Naive thymus-derived CD4-positive, alpha-beta T cell (primary cell): Measurements from ENCODE around the gene CADM1. TPM values are rescaled to one million over a fixed set of nuclear protein-coding genes. Genes with fewer than 3 reads are reported as not detected.

Experiments used
- ATAC-seq: fragments of 150-1000 bp; cut with Tn5 transposase; 2 replicates; pipeline ENCODE4 v1.10.0; 2021; ENCODE audit warnings: mild to moderate bottlenecking, moderate library complexity
- CTCF ChIA-PET: fragments of 350-600 bp; sonication (Branson Sonifier 250); formaldehyde crosslinking; loops from one replicate; lab custom pipeline; 2021; ENCODE audit warnings: antibody characterized with exemption; lab: Charles Lee
- POLR2A ChIA-PET: fragments of 350-600 bp; sonication (Branson Sonifier 250); formaldehyde crosslinking; loops from one replicate; lab custom pipeline; 2021; ENCODE audit warnings: antibody characterized with exemption, inconsistent platforms; lab: Charles Lee
- DNase-seq, 9 donors: peaks; one replicate each; pipeline versions ENCODE4 v3.0.0 to v3.0.0-alpha.2; 2020 to 2022; ENCODE audit warnings: mixed read lengths in 1 of 9
- H3K27ac ChIP-seq: one replicate; pipeline ENCODE4 v1.7.0; 2013; ENCODE audit warnings: mild to moderate bottlenecking, low read depth, low read length, moderate library complexity
- H3K27me3 ChIP-seq, 2 donors: one replicate each; pipeline ENCODE4 v1.7.0; 2013; ENCODE audit warnings: low read length in 2 of 2, mild to moderate bottlenecking in 2 of 2, moderate library complexity in 2 of 2; ENCODE audit not compliant: control insufficient read depth in 2 of 2, insufficient read depth in 2 of 2
- H3K36me3 ChIP-seq, 3 experiments: 1 replicate in 2 of 3; 2 replicates in 1 of 3; pipeline ENCODE4 v1.7.0; 2013; ENCODE audit warnings: low read length in 3 of 3, mild to moderate bottlenecking in 3 of 3, moderate library complexity in 1 of 3; ENCODE audit not compliant: insufficient read depth in 3 of 3, control insufficient read depth in 2 of 3
- H3K4me1 ChIP-seq, 2 donors: one replicate each; pipeline ENCODE4 v1.7.0; 2013; ENCODE audit warnings: low read length in 2 of 2, mild to moderate bottlenecking in 2 of 2, moderate library complexity in 1 of 2; ENCODE audit not compliant: control insufficient read depth in 2 of 2, insufficient read depth in 2 of 2
- H3K4me3 ChIP-seq: 2 replicates; pipeline ENCODE4 v1.7.0; 2013; ENCODE audit warnings: mild to moderate bottlenecking, low read length
- H3K9me3 ChIP-seq, 3 experiments: 1 replicate in 2 of 3; 2 replicates in 1 of 3; pipeline ENCODE4 v1.7.0; 2013; ENCODE audit warnings: low read length in 3 of 3; ENCODE audit not compliant: control insufficient read depth in 2 of 3
- H3K27ac Mint-ChIP-seq, 9 donors: one replicate each; pipeline ENCODE4 v1.8.0; 2020 to 2022; ENCODE audit warnings: mixed read lengths in 9 of 9, mild to moderate bottlenecking in 8 of 9, moderate library complexity in 5 of 9, inconsistent platforms in 2 of 9
- H3K27me3 Mint-ChIP-seq, 5 donors: one replicate each; pipeline ENCODE4 v1.8.0; 2021 to 2022; ENCODE audit warnings: mixed read lengths in 5 of 5, mild to moderate bottlenecking in 1 of 5
- H3K36me3 Mint-ChIP-seq, 5 donors: one replicate each; pipeline ENCODE4 v1.8.0; 2020 to 2022; ENCODE audit warnings: mixed read lengths in 5 of 5, mild to moderate bottlenecking in 3 of 5, inconsistent platforms in 1 of 5
- H3K4me1 Mint-ChIP-seq, 7 donors: one replicate each; pipeline ENCODE4 v1.8.0; 2020 to 2022; ENCODE audit warnings: mixed read lengths in 7 of 7, mild to moderate bottlenecking in 3 of 7, inconsistent platforms in 1 of 7
- H3K4me3 Mint-ChIP-seq, 10 donors: one replicate each; pipeline ENCODE4 v1.8.0; 2020 to 2022; ENCODE audit warnings: mild to moderate bottlenecking in 10 of 10, mixed read lengths in 10 of 10, moderate library complexity in 6 of 10, inconsistent platforms in 2 of 10
- H3K9me3 Mint-ChIP-seq, 11 donors: one replicate each; pipeline ENCODE4 v1.8.0; 2020 to 2022; ENCODE audit warnings: mixed read lengths in 11 of 11, mild to moderate bottlenecking in 4 of 11, inconsistent platforms in 1 of 11, moderate library complexity in 1 of 11
- intact Hi-C, 2 donors: fragments of 100-400 bp; cut with micrococcal nuclease; formaldehyde crosslinking; loops; one replicate each; pipeline ENCODE4 v1.15.1; 2023
- polyA plus RNA-seq, 2 donors: library from polyadenylated mRNA; unstranded; fragments of 300-500 nt; fragmentation: Illumina TruSeq; gene quantifications; one replicate each; pipeline ENCODE4 v1.2.3, GENCODE V29; 2021
- total RNA-seq, 6 experiments: library from RNA in 5 of 6; stranded (reverse) in 5 of 6; gene quantifications; 1 replicate in 5 of 6; 2 replicates in 1 of 6; pipeline ENCODE4 v1.2.3 and lab custom pipeline; 2021 to 2026

The CADM1 gene
- total and polyA plus RNA-seq, 7 experiments from 2014 or later = 0.29 to 2.7 (median 0.69) TPM

GRCh38 chr11:115379528-115379927 is 124.7 kb downstream of the CADM1 start:
- peaks cover 0 to 6% (median 0%) of the 10 kb centered on the region in 11 donors for H3K9me3 Mint-ChIP-seq
- Histone ChIP-seq H3K4me3 (no peak overlapping the region), H3K27me3 (no peaks in the 10 kb centered on the region), H3K27ac (no peak overlapping the region), H3K9me3 (no peaks in the 10 kb centered on the region), H3K36me3 (no peaks in the 10 kb centered on the region), H3K4me1 (no peaks in the 10 kb centered on the region)
- H3K27me3 Mint-ChIP-seq = peaks cover 0 to 18% (median 9%) of the 10 kb centered on the region in 5 donors
- DNase-seq (no peak), ATAC-seq (no peak)
- CTCF ChIA-PET = no interaction called here
- no peak overlapping the region for H3K4me3 Mint-ChIP-seq
- intact Hi-C loops = no loop called here
- POLR2A ChIA-PET = no interaction called here
- H3K4me1 Mint-ChIP-seq = no peaks in the 10 kb centered on the region
- no peak overlapping the region for H3K27ac Mint-ChIP-seq
- H3K36me3 Mint-ChIP-seq = no peaks in the 10 kb centered on the region

- no peak for DNase-seq
- Histone ChIP-seq H3K9me3 (no peaks in the 10 kb centered on the region), H3K36me3 (no peaks in the 10 kb centered on the region), H3K27ac (no peak overlapping the region), H3K27me3 (no peaks in the 10 kb centered on the region), H3K4me1 (no peaks in the 10 kb centered on the region), H3K4me3 (no peak overlapping the region)
- Mint-ChIP-seq H3K4me3 (no peak overlapping the region), H3K36me3 (no peaks in the 10 kb centered on the region), H3K27me3 (peaks cover 0 to 17% (median 14%) of the 10 kb centered on the region in 5 donors), H3K4me1 (no peaks in the 10 kb centered on the region), H3K9me3 (peaks cover 0 to 6% (median 0%) of the 10 kb centered on the region in 11 donors), H3K27ac (no peak overlapping the region)
- CTCF ChIA-PET = no interaction called here
- no peak for ATAC-seq
- intact Hi-C loops = no loop called here
- POLR2A ChIA-PET = no interaction called here
Observed at GRCh38 chr11:115378557-115378956, 125.7 kb downstream of the CADM1 start.

- H3K27ac ChIP-seq = no peak overlapping the region
- H3K27me3 ChIP-seq = no peaks in the 10 kb centered on the region
- ChIA-PET CTCF (no interaction called here), POLR2A (no interaction called here)
- Mint-ChIP-seq H3K9me3 (peaks cover 0 to 6% (median 0%) of the 10 kb centered on the region in 11 donors), H3K4me3 (no peak overlapping the region), H3K4me1 (no peaks in the 10 kb centered on the region), H3K27me3 (peaks cover 0 to 14% (median 7%) of the 10 kb centered on the region in 5 donors), H3K27ac (no peak overlapping the region), H3K36me3 (no peaks in the 10 kb centered on the region)
- H3K9me3 ChIP-seq = no peaks in the 10 kb centered on the region
- no peak for DNase-seq
- intact Hi-C loops = no loop called here
- no peaks in the 10 kb centered on the region for H3K36me3 ChIP-seq
- H3K4me3 ChIP-seq = no peak overlapping the region
- no peak for ATAC-seq
- no peaks in the 10 kb centered on the region for H3K4me1 ChIP-seq
Observed at GRCh38 chr11:115377882-115378296, 126.3 kb downstream of the CADM1 start.

DNA sequence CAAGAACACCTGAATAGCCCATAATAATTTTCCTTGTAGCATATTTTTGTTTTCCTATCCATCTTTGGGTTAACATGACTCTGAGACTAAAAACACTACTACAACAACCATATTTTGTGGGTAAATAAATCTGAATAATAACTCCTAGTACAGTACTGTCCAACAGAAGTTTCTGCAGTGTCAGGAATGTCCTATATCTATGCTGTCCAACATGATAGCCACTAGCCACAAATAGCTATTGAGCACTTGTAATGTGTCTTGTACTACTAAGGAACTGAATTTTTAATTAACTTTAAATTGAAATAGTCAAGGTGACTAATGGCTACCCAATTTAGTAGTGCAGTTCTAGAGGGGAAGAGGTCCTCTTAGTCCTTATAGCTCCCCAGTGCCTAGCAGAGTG is 135.6 kb downstream of the CADM1 start:
- CTCF ChIA-PET = no interaction called here
- POLR2A ChIA-PET = no interaction called here
- DNase-seq = no peak

GRCh38 chr11:115366826-115367225 is 137.4 kb downstream of the CADM1 start:
- Mint-ChIP-seq H3K27ac (no peak overlapping the region), H3K27me3 (peaks cover 0 to 4% (median 0%) of the 10 kb centered on the region in 5 donors), H3K9me3 (peaks cover 0 to 11% (median 0%) of the 10 kb centered on the region in 11 donors), H3K4me1 (no peaks in the 10 kb centered on the region), H3K36me3 (no peaks in the 10 kb centered on the region), H3K4me3 (no peak overlapping the region)
- CTCF ChIA-PET = no interaction called here
- POLR2A ChIA-PET = no interaction called here
- H3K4me1 ChIP-seq = no peaks in the 10 kb centered on the region
- H3K4me3 ChIP-seq = no peak overlapping the region
- intact Hi-C loops = no loop called here
- ATAC-seq = no peak
- H3K27me3 ChIP-seq = no peaks in the 10 kb centered on the region
- H3K36me3 ChIP-seq = no peaks in the 10 kb centered on the region
- no peaks in the 10 kb centered on the region for H3K9me3 ChIP-seq
- no peak for DNase-seq
- no peak overlapping the region for H3K27ac ChIP-seq

More for the DNA sequence above, 135.6 kb downstream of the CADM1 start:
- ATAC-seq = no peak
- Mint-ChIP-seq H3K27ac (no peak overlapping the region), H3K36me3 (no peaks in the 10 kb centered on the region), H3K4me3 (no peak overlapping the region), H3K4me1 (no peaks in the 10 kb centered on the region), H3K27me3 (peaks cover 0 to 6% (median 0%) of the 10 kb centered on the region in 5 donors), H3K9me3 (peaks cover 0 to 11% (median 0%) of the 10 kb centered on the region in 11 donors)
- Histone ChIP-seq H3K4me3 (no peak overlapping the region), H3K4me1 (no peaks in the 10 kb centered on the region), H3K36me3 (no peaks in the 10 kb centered on the region), H3K27me3 (no peaks in the 10 kb centered on the region), H3K9me3 (no peaks in the 10 kb centered on the region), H3K27ac (no peak overlapping the region)
- intact Hi-C loops = no loop called here

DNA sequence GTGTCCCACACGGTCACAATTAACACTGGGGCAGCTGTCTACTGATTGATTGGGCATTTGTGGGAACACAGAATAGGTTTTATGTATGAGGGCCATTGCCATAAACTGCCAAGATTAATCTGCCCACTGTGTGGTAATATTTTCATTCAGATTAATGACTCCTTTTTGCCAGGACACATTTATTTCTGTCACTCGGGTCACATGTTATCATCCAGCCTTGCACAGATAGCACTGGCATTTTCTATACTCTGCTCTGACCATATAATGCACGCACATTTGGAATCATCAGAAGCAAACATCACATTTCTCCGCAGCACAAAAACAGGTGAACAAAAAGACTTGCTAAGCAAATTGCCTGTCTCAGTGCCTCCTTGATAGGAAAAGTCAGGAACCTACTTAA is 138.3 kb downstream of the CADM1 start:
- Mint-ChIP-seq H3K27ac (no peak overlapping the region), H3K36me3 (no peaks in the 10 kb centered on the region), H3K4me3 (no peak overlapping the region), H3K9me3 (peaks cover 0 to 11% (median 0%) of the 10 kb centered on the region in 11 donors), H3K4me1 (no peaks in the 10 kb centered on the region), H3K27me3 (peaks cover 0 to 4% (median 0%) of the 10 kb centered on the region in 5 donors)
- no peaks in the 10 kb centered on the region for H3K4me1 ChIP-seq
- no peaks in the 10 kb centered on the region for H3K36me3 ChIP-seq
- no peak overlapping the region for H3K4me3 ChIP-seq
- ATAC-seq (no peak), DNase-seq (no peak)
- ChIA-PET POLR2A (no interaction called here), CTCF (no interaction called here)
- H3K27ac ChIP-seq = no peak overlapping the region
- intact Hi-C loops = no loop called here
- no peaks in the 10 kb centered on the region for H3K27me3 ChIP-seq
- no peaks in the 10 kb centered on the region for H3K9me3 ChIP-seq

DNA sequence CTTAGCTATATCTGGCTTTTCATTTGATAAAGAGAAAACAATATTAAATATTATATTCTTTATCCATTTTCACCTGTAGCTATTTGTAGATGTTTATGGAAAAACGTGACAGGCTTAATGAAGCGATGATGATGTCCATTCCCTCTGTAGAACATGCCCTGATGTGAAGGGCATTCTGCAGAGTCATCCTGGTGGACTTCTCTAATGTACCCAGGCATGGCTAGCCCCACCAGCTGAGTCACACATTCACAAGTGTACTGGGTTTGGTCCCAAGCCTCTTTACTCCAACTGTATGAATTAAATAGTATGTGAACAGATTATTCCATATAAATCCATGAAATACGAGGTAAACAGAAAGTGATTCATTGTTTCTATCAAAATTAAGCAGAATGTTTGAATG is 139.3 kb downstream of the CADM1 start:
- Mint-ChIP-seq H3K4me3 (no peak overlapping the region), H3K9me3 (peaks cover 0 to 3% (median 0%) of the 10 kb centered on the region in 11 donors), H3K4me1 (no peaks in the 10 kb centered on the region), H3K27ac (no peak overlapping the region), H3K27me3 (no peaks in the 10 kb centered on the region), H3K36me3 (no peaks in the 10 kb centered on the region)
- Histone ChIP-seq H3K36me3 (no peaks in the 10 kb centered on the region), H3K27ac (no peak overlapping the region), H3K9me3 (no peaks in the 10 kb centered on the region), H3K4me3 (no peak overlapping the region), H3K27me3 (no peaks in the 10 kb centered on the region), H3K4me1 (no peaks in the 10 kb centered on the region)
- intact Hi-C loops = no loop called here
- DNase-seq (no peak), ATAC-seq (no peak)
- CTCF ChIA-PET = no interaction called here
- POLR2A ChIA-PET = no interaction called here
